SIG-M5 treated with dmso at 0.1 percent for 504 hours (cell line): ENCODE measurements around the gene STK39.
"Not testable (repeated sequence)": the region's sequence is repeated elsewhere in the genome, so short reads cannot be mapped to it uniquely, and the experiment has no call there.

Source experiments
- DNase-seq: peaks from one replicate; lab custom pipeline; 2025; ENCODE audit not compliant: unreplicated experiment; lab: John Stamatoyannopoulos, UW

The STK39 gene

GRCh38 chr2:168247341-168248261, at the start of gene STK39:
Gene STK39 (minus strand): TSS chr2:168247595. CDS start chr2:168247435, 160 bp downstream.
- peak; percentile 75 for DNase-seq

GRCh38 chr2:168295051-168295450, 47.7 kb upstream of the STK39 start:
- DNase-seq = no peak

GRCh38 chr2:168294409-168294808, 47.0 kb upstream of the STK39 start:
- no peak for DNase-seq

DNA sequence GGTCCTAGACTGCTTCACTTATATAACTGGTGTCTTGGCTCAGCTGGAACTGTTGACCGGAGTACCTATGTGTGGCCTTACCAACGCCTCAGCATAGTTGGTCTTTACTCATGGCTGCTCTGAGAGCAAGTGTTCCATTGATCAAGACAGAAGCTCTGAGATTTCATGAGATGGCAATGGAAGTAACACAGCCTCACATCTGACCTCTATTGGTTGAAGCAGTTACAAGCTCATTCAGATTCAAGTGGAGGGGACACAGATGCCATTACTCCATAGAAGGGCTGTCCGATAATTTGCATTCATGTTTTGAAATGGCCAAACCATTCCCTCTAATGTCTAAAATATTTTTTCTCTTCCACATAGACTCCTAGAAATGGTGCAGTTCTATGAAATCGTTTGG, 46.4 kb upstream of the STK39 start:
- peak; percentile 6 for DNase-seq

DNA sequence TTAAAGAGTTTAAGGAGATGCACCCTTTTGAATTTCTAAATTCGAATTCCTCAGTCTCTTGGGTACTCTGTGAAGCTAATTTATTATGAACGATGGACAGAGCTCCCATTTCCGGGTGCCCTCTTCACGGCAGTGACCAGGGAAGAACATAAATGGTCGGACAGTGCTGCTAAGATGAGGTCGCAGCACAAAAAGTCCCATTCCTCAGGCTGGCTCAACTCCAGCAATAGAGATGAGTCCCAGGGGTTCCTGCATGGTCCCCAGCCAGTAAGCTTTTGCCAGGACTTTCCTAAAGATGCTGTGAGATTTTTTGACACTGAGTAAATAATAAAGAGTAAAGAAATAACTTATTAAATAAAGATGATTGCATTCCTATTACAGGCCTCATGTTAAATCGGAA, 43.0 kb upstream of the STK39 start:
- no peak for DNase-seq

- no peak for DNase-seq
Measured at GRCh38 chr2:168289880-168290279, 42.5 kb upstream of the STK39 start.

GRCh38 chr2:168286535-168286934, 39.1 kb upstream of the STK39 start:
- DNase-seq = no peak

DNA sequence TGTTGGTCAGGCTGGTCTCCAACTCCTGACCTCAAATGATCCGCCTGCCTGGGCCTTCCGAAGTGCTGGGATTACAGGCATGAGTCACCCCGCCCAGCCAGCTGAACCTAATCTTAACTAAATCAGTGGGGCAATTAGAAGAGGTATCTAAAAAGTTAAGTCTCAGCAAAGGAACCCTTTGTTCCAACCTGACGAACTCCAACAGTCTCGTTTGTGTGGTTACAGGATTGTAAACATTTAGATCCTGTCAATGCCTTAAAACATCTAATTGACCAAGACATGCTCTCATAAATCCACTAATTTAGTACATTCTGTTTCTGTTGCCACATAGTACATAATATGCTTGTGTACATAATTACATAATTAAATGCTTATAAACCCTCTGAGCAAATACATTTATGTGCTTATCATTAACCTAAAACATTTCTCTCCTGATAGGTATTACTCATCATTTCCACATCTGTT, 31.1 kb upstream of the STK39 start:
- DNase-seq = no peak

GRCh38 chr2:168277276-168277675, 29.9 kb upstream of the STK39 start:
- DNase-seq = no peak

- DNase-seq = no peak
Measured at GRCh38 chr2:168272225-168272624, 24.8 kb upstream of the STK39 start.

DNA sequence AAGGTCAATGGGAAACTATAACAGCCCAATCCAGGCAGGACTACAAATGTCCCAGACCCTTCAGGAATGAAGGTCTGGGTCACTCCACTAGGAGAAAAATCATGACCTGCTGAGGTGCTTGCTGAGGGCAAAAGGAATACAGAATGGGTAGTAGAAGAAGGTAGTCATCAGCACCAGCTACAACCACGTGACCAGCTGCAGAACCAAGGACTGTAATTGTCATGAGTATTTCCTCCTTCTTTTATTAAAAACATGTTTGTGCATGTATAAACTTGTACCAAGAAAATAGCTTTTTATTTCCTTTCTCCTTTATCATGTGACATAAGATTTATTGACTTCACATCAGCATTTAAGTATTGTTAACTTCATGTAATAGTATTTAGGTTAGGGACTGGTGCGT, 15.5 kb upstream of the STK39 start:
- not testable (repeated sequence) for DNase-seq

- no peak for DNase-seq
Measured at GRCh38 chr2:168256448-168256847, 9.1 kb upstream of the STK39 start.

DNA sequence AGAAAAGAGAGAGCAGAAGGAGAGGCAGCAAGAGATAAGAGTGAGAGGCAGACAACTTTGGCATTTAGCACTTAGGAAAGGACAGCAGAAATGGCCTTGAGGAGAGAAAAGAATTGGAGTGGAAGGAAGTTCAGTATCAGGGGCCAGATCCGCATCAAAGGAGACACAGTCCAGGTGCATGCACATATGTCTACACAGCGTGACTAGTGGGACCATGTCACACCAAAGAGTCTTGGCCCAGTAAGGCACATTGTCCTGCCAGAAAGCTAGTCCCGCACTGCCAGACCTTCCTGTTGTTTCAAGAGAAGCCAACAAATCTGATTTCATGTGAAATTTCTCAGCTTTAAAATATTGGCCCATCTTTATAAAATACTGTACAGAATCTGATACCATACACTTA, 8.5 kb upstream of the STK39 start:
- no peak for DNase-seq

DNA sequence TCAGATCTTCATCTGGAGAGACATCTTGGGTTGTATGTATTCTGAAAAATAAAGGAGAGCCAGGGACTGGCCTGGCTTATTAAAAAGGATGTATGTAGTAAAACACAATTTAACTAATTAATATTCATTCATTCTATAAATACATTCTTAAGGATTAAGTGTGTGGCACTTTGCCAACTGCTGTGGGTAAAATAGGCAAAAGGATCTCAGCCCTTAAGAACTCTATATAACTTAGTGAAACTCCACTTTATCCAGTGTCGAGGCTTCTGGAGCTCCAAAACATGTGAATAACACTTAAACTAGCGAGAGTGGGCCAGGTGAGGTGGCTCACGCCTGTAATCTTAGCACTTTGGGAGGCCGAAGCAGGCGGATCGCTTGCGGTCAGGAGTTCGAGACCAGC, 7.7 kb upstream of the STK39 start:
- DNase-seq = no peak

GRCh38 chr2:168254158-168254935, 7.0 kb upstream of the STK39 start:
- no peak for DNase-seq

DNA sequence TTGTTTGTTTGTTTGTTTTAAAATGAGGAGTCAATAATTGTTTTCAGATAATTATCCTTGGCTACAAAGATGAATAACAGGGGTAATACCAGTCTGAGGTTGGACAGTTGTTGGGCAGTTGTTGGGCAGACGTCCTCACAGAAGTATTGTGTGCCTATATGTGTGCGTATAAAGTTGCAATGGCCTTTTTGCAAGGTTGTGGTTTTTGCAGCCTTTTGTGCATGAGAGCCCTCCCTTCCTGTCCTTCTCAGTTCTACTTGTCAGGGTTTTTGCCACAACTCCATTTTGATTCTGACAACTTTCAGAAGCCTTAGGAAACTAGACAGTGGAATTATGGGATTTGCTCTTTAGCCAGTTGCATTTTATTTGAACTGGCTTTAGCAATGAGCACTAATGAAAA, 6.0 kb upstream of the STK39 start:
- no peak for DNase-seq

DNA sequence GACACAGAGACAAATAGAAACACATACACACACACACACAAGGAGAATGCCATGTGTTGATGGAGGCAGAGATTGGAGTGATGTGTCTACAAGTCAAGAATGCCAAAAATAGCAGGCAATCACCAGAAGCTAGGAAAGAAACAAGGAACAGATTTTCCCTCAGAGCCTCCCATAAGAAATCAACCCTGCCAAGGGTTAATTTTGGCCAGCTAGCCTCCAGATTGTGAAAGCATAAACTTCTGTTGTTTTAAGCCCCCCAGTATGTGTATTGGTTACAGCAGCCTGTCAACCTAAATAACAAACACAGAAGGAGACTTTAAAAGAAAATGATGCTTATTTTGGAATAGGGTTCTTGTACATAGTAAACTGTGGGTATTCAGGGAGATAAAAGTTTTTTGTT, 5.6 kb upstream of the STK39 start:
- DNase-seq = no peak

- DNase-seq = peak; percentile 59
Measured at GRCh38 chr2:168246483-168247340, 683 bp downstream of the STK39 start.

DNA sequence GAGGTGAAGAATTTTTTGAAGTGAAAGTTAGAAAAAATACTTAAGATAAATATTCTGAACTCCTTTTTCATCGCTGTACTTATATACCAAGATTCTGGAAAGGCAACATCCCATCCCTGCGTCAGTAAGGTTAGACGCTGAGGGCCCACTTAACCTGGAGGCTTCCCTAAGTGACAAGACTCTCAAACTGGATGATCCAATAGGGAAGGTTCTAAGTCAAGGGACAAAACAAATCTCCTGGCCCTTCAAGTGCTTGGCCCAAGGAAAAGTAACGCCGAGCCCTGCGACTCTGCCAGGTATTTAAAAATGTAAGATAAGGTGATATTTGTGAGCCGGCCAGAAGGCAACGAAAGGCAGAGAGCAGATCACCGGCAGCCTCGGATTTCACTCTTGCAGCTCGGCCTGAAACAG, 1.3 kb downstream of the STK39 start:
- DNase-seq = no peak

DNA sequence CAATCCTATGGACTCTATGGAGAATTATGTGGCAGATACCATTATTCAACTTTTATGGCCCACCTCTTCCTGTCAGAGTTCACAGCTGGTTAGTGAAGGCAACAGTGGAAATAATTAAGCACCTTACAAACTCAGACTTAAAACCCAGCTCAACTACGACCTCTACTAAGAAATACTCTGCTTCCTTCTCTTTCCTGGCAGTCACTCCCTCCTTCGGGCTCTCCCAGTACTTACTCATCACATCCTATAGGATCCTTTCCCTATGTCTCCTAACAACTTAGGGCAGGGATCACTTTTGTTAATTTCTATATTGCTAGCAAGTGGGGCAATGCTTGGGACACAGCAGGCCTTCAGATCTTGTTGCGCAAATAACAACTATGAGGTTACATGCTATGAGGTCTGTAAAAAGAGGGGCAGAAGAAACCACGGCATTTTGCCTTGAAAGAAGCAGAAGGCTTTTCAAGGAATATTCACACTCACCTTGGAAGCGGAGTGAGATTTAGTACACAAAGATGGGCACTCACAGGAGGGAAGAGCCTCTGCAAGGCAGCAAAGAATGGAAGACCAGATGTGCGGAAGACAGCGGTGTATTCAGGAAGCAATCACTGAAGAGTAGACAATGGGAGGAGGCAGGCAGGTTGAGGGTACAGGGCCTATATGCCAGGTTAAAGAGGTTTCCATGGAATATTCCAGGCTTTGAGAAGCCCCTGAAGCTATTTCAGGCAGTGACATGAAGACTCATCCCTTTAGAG, 2.1 kb downstream of the STK39 start:
- peak; percentile 70 for DNase-seq
